NCI-H748 (cell line): ENCODE measurements around the gene SPACA7.
A peak's percentile ranks its signal among the peaks of the same experiment; 100 is the strongest.

Experiments
- DNase-seq: peaks from one replicate; lab custom pipeline; 2025; ENCODE audit not compliant: unreplicated experiment; lab: John Stamatoyannopoulos, UW

The SPACA7 gene

GRCh38 chr13:112376050-112376681 lies at the start of gene SPACA7:
Gene SPACA7 (plus strand): TSS chr13:112376355. CDS start chr13:112376386, 31 bp downstream.
- DNase-seq: no peak

GRCh38 chr13:112326821-112327370 lies 49.3 kb upstream of the SPACA7 start:
- no peak for DNase-seq

- DNase-seq: no peak
These were observed 47.2 kb upstream of the SPACA7 start for GRCh38 chr13:112328936-112329335.

- no peak for DNase-seq
These were observed 46.8 kb upstream of the SPACA7 start for GRCh38 chr13:112329376-112329775.

- DNase-seq: no peak
These were observed 46.1 kb upstream of the SPACA7 start for GRCh38 chr13:112330066-112330465.

- DNase-seq: no peak
These were observed 45.4 kb upstream of the SPACA7 start for GRCh38 chr13:112330479-112331381.

- DNase-seq: peak; percentile 84
These were observed 44.5 kb upstream of the SPACA7 start for GRCh38 chr13:112331675-112332074.

GRCh38 chr13:112332727-112333126 lies 43.4 kb upstream of the SPACA7 start:
- DNase-seq: no peak

GRCh38 chr13:112333756-112334543 lies 42.2 kb upstream of the SPACA7 start:
- no peak for DNase-seq

GRCh38 chr13:112335135-112335534 lies 41.0 kb upstream of the SPACA7 start:
- no peak for DNase-seq

GRCh38 chr13:112341446-112341845 lies 34.7 kb upstream of the SPACA7 start:
- no peak for DNase-seq

- no peak for DNase-seq
These were observed 34.0 kb upstream of the SPACA7 start for GRCh38 chr13:112341976-112342735.

GRCh38 chr13:112342841-112343361 lies 33.3 kb upstream of the SPACA7 start:
- no peak for DNase-seq

- no peak for DNase-seq
These were observed 32.6 kb upstream of the SPACA7 start for GRCh38 chr13:112343591-112343990.

GRCh38 chr13:112345826-112346172 lies 30.4 kb upstream of the SPACA7 start:
- no peak for DNase-seq

- peak; percentile 62 for DNase-seq
These were observed 29.8 kb upstream of the SPACA7 start for GRCh38 chr13:112346173-112346898.

- no peak for DNase-seq
These were observed 29.3 kb upstream of the SPACA7 start for GRCh38 chr13:112346899-112347229.

- no peak for DNase-seq
These were observed 28.2 kb upstream of the SPACA7 start for GRCh38 chr13:112347986-112348385.

- DNase-seq: no peak
These were observed 27.4 kb upstream of the SPACA7 start for GRCh38 chr13:112348642-112349345.
